Measurements from ENCODE around the gene JARID2. TPM values are rescaled to one million over a fixed set of nuclear protein-coding genes. Genes with fewer than 3 reads are reported as not detected.
"Not testable (repeated sequence)": the region's sequence is repeated elsewhere in the genome, so short reads cannot be mapped to it uniquely, and the experiment has no call there.

The JARID2 gene
- total RNA-seq, 1 experiment from 2014 or later = 6.0 TPM

DNA sequence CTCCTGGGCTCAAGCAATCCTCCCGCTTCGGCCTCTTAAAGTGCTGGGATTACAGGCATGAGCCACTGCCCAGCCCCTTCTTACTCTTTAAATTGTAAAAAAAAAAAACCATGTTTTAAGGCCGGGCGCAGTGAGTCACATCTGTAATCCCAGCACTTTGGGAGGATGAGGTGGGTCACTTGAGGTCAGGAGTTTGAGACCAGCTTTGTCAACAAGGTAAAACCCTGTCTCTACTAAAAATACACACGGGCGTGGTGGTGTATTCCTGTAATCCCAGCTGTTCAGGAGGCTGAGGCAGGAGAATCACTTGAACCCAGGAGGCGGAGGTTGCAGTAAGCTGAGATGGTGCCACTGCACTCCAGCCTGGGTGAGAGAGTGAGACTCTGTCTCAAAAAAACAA lies 43.6 kb downstream of the JARID2 start:
- POLR2A ChIA-PET; H3K27me3 ChIP-seq (ENCODE audit: control insufficient read depth, insufficient read depth, low read length); intact Hi-C loops (cut with micrococcal nuclease; ENCODE audit: unreplicated experiment); ATAC-seq; BruUV-seq (replicated peaks); in situ Hi-C loops (cut with HindIII; ENCODE audit: low pct_unique_long_range_greater_than_20kb, low sequenced_read_pairs); H3K4me3 ChIP-seq (ENCODE audit: low read depth in 2 of 2, low read length in 2 of 2); H3K36me3 ChIP-seq (ENCODE audit: control insufficient read depth, insufficient read depth, low read length); H3K27ac ChIP-seq (ENCODE audit: low read length); H3K9me3 ChIP-seq (ENCODE audit: control insufficient read depth, insufficient read depth, low read depth, low read length); H3K4me1 ChIP-seq (ENCODE audit: control insufficient read depth, insufficient read depth, low read length); DNase-seq (ENCODE audit: low read depth, low spot score): not testable (repeated sequence)
- CTCF ChIA-PET = interaction anchor here (0.5 kb wide), 1 partner anchor 35 kb away, joined by 3 read pairs; no protein-coding TSS in a partner anchor

DNA sequence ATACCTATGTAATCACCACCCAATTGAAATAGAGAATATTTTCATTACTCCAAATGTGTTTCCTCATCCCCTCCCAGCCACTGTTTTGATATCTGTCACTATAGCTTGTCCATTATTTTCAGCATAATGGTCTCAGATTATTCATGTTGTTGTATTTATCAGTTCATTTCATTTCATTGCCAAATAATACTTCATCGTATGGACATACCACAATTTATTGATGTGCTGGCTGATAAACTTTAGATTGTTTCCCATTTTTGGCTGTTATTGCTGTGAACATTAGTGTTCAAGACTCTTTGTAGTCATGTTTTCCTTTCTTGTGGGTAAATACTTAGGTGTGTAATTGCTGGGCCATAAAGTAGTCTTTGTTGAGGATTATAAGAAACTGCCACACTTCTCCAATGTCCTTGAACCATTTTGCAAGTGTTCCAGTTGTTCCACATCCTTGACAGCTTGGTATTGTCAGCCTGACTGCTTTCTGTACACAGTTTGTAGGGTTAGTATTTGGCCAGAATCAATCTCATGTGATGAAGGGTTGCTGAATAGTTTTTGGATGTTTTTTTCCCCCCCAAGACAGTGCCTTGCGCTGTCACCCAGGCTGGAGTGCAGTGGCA lies 44.3 kb downstream of the JARID2 start:
- ATAC-seq (no peak), DNase-seq (ENCODE audit: low read depth, low spot score) (no peak)
- TF ChIP-seq CTCF (IDR thresholded peaks at IDR 0.05) = no peak
- TF ChIP-seq POLR2AphosphoS5 (IDR thresholded peaks at IDR 0.05; ENCODE audit: low read depth, low read length) = no peak
- TF ChIP-seq, protein P1, sequence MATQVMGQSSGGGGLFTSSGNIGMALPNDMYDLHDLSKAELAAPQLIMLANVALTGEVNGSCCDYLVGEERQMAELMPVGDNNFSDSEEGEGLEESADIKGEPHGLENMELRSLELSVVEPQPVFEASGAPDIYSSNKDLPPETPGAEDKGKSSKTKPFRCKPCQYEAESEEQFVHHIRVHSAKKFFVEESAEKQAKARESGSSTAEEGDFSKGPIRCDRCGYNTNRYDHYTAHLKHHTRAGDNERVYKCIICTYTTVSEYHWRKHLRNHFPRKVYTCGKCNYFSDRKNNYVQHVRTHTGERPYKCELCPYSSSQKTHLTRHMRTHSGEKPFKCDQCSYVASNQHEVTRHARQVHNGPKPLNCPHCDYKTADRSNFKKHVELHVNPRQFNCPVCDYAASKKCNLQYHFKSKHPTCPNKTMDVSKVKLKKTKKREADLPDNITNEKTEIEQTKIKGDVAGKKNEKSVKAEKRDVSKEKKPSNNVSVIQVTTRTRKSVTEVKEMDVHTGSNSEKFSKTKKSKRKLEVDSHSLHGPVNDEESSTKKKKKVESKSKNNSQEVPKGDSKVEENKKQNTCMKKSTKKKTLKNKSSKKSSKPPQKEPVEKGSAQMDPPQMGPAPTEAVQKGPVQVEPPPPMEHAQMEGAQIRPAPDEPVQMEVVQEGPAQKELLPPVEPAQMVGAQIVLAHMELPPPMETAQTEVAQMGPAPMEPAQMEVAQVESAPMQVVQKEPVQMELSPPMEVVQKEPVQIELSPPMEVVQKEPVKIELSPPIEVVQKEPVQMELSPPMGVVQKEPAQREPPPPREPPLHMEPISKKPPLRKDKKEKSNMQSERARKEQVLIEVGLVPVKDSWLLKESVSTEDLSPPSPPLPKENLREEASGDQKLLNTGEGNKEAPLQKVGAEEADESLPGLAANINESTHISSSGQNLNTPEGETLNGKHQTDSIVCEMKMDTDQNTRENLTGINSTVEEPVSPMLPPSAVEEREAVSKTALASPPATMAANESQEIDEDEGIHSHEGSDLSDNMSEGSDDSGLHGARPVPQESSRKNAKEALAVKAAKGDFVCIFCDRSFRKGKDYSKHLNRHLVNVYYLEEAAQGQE (IDR thresholded peaks at IDR 0.05; ENCODE audit: insufficient read depth in 1 of 2, low read depth in 2 of 2, low read length in 1 of 2) = no peak
- TF ChIP-seq TCF7L2 (IDR thresholded peaks at IDR 0.05; ENCODE audit: low read depth, low read length) = no peak
- TF ChIP-seq SIN3A (IDR thresholded peaks at IDR 0.05; ENCODE audit: borderline replicate concordance, insufficient read depth, low read depth, low read length) = no peak
- intact Hi-C loops (cut with micrococcal nuclease; ENCODE audit: unreplicated experiment) = no loop called here
- H3K27me3 ChIP-seq (ENCODE audit: control insufficient read depth, insufficient read depth, low read length) = no peaks in the 10 kb centered on the region
- H3K36me3 ChIP-seq (ENCODE audit: control insufficient read depth, insufficient read depth, low read length) = no peaks in the 10 kb centered on the region
- in situ Hi-C loops (cut with HindIII; ENCODE audit: low pct_unique_long_range_greater_than_20kb, low sequenced_read_pairs) = no loop called here
- no TSS peak for BruUV-seq (replicated peaks)
- H3K4me1 ChIP-seq (ENCODE audit: control insufficient read depth, insufficient read depth, low read length) = peaks cover 1% of the 10 kb centered on the region; the same call in 1 of the 2 replicates
- no peak overlapping the region for H3K27ac ChIP-seq (ENCODE audit: low read length)
- ChIA-PET CTCF (no interaction called here), POLR2A (no interaction called here)
- H3K9me3 ChIP-seq (ENCODE audit: control insufficient read depth, insufficient read depth, low read depth, low read length) = no peaks in the 10 kb centered on the region
- H3K4me3 ChIP-seq (ENCODE audit: low read depth in 2 of 2, low read length in 2 of 2) = no peak overlapping the region

DNA sequence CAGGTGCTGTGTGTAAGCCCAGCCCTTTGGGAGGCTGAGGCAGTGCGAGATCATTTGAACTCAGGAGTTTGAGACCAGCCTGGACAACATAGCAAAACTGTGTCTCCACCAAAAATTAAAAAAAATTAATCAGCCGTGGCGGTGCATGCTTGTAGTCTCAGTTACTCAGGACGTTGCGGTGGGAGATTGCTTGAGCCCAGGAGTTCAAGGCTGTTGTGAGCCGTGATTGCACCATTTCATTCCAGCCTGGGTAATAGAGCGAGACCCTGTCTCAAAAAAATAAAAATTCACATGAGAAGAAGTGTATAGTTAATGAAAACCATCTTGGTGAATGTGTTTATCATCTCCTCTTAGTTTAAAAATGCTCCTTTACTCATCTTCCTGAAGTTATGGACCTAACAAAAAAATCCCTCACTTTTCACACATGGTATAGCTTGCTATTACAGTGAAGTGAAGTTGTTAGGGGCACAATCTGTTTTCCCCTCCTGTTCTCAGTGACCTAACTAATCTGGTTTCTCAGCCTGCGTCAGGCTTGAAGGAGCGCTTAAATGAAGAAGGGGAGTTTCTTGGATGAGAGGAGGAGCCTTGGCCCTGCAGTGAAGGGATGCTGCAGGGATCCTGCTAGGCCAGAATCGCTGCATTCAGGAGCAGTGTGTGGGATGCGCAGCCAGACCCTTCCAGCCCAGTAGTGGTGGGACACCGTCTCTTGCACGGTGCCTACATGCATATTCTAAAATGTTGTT lies 45.3 kb downstream of the JARID2 start:
- ChIA-PET POLR2A (no interaction called here), CTCF (no interaction called here)
- DNase-seq (ENCODE audit: low read depth, low spot score) (no peak), ATAC-seq (no peak)
- Histone ChIP-seq H3K4me1 (ENCODE audit: control insufficient read depth, insufficient read depth, low read length) (no peaks in the 10 kb centered on the region), H3K36me3 (ENCODE audit: control insufficient read depth, insufficient read depth, low read length) (no peaks in the 10 kb centered on the region), H3K9me3 (ENCODE audit: control insufficient read depth, insufficient read depth, low read depth, low read length) (no peaks in the 10 kb centered on the region), H3K27me3 (ENCODE audit: control insufficient read depth, insufficient read depth, low read length) (no peaks in the 10 kb centered on the region), H3K27ac (ENCODE audit: low read length) (no peak overlapping the region), H3K4me3 (ENCODE audit: low read depth in 2 of 2, low read length in 2 of 2) (no peak overlapping the region)
- in situ Hi-C loops (cut with HindIII; ENCODE audit: low pct_unique_long_range_greater_than_20kb, low sequenced_read_pairs) (no loop called here), intact Hi-C loops (cut with micrococcal nuclease; ENCODE audit: unreplicated experiment) (no loop called here)
- TF ChIP-seq, protein P1 (IDR thresholded peaks at IDR 0.05; ENCODE audit: insufficient read depth in 1 of 2, low read depth in 2 of 2, low read length in 1 of 2) = no peak
- no peak for TF ChIP-seq POLR2AphosphoS5 (IDR thresholded peaks at IDR 0.05; ENCODE audit: low read depth, low read length)
- no peak for TF ChIP-seq CTCF (IDR thresholded peaks at IDR 0.05)
- TF ChIP-seq SIN3A (IDR thresholded peaks at IDR 0.05; ENCODE audit: borderline replicate concordance, insufficient read depth, low read depth, low read length) = no peak
- no peak for TF ChIP-seq TCF7L2 (IDR thresholded peaks at IDR 0.05; ENCODE audit: low read depth, low read length)
- no TSS peak for BruUV-seq (replicated peaks)
